SK-N-MC (cell line): ENCODE measurements around the gene FAM131C.

Experiments
- EZH2 ChIP-seq: fragments of 200-600 bp; sonication (generic); IDR thresholded peaks from one replicate; pipeline ENCODE4 v1.6.1; 2017; ENCODE audit warnings: antibody characterized with exemption
- POLR2AphosphoS5 ChIP-seq: IDR thresholded peaks from 2 replicates; pipeline ENCODE4 v1.6.1; 2012; ENCODE audit warnings: mild to moderate bottlenecking, low read depth, low read length, borderline replicate concordance

GRCh38 chr1:16091296-16091695 lies 17.8 kb upstream of the FAM131C start:
- no peak for TF ChIP-seq EZH2
- TF ChIP-seq POLR2AphosphoS5: no peak
